HEK293 (cell line): Measurements from ENCODE around the gene RHBG.

Experiments
- CTCF ChIP-seq: fragments of 450-650 bp; formaldehyde crosslinking; IDR thresholded peaks from 2 replicates; pipeline ENCODE4 v1.5.1; 2016; ENCODE audit warnings: missing biosample characterization, missing genetic modification characterization
- HOXC10 ChIP-seq: sonication (generic); formaldehyde crosslinking; IDR thresholded peaks from 2 replicates; pipeline ENCODE4 v1.8.1; 2023; ENCODE audit warnings: mild to moderate bottlenecking, missing genetic modification reagents
- PRDM1 ChIP-seq: fragments of 450-650 bp; formaldehyde crosslinking; IDR thresholded peaks from 2 replicates; pipeline ENCODE4; 2016; ENCODE audit warnings: missing biosample characterization, missing genetic modification characterization
- ZNF146 ChIP-seq: fragments of 450-650 bp; formaldehyde crosslinking; IDR thresholded peaks from 2 replicates; pipeline ENCODE4 v1.5.1; 2016; ENCODE audit warnings: missing biosample characterization, missing genetic modification characterization
- ZNF18 ChIP-seq: fragments of 450-650 bp; formaldehyde crosslinking; IDR thresholded peaks from 2 replicates; pipeline ENCODE4 v1.5.1; 2016; ENCODE audit warnings: missing biosample characterization, missing genetic modification characterization
- ZNF239 ChIP-seq: fragments of 450-650 bp; formaldehyde crosslinking; IDR thresholded peaks from 2 replicates; pipeline ENCODE4 v1.5.1; 2016; ENCODE audit warnings: missing biosample characterization, missing genetic modification characterization
- ZNF510 ChIP-seq: fragments of 450-650 bp; formaldehyde crosslinking; IDR thresholded peaks from 2 replicates; pipeline ENCODE4 v1.5.1; 2018; ENCODE audit warnings: mild to moderate bottlenecking, missing genetic modification characterization, missing biosample characterization; ENCODE audit not compliant: insufficient replicate concordance
- ZNF660 ChIP-seq: fragments of 450-650 bp; IDR thresholded peaks from 2 replicates; pipeline ENCODE4 v1.5.1; 2018; ENCODE audit warnings: missing biosample characterization, mild to moderate bottlenecking, missing genetic modification characterization
- ZNF692 ChIP-seq: fragments of 450-650 bp; formaldehyde crosslinking; IDR thresholded peaks from 2 replicates; pipeline ENCODE4 v1.5.1; 2016; ENCODE audit warnings: missing biosample characterization, missing genetic modification characterization
- ZNF707 ChIP-seq: fragments of 450-650 bp; formaldehyde crosslinking; IDR thresholded peaks from 2 replicates; pipeline ENCODE4 v1.5.1; 2016; ENCODE audit warnings: missing biosample characterization, missing genetic modification characterization
- ZNF76 ChIP-seq: fragments of 450-650 bp; formaldehyde crosslinking; IDR thresholded peaks from 2 replicates; pipeline ENCODE4; 2016; ENCODE audit warnings: low read depth, missing biosample characterization, missing genetic modification characterization, borderline replicate concordance
- ZNF785 ChIP-seq: fragments of 450-650 bp; formaldehyde crosslinking; IDR thresholded peaks from 2 replicates; pipeline ENCODE4 v1.5.1; 2016; ENCODE audit warnings: missing biosample characterization, missing genetic modification characterization
- TF ChIP-seq, protein P1 (sequence below): fragments of 450-650 bp; formaldehyde crosslinking; IDR thresholded peaks from 2 replicates; pipeline ENCODE4 v1.5.1; 2016; ENCODE audit warnings: missing biosample characterization, missing genetic modification characterization
- TF ChIP-seq, protein P2 (sequence below): fragments of 450-650 bp; formaldehyde crosslinking; IDR thresholded peaks from 2 replicates; pipeline ENCODE4 v1.5.1; 2016; ENCODE audit warnings: missing biosample characterization, missing genetic modification characterization

DNA sequence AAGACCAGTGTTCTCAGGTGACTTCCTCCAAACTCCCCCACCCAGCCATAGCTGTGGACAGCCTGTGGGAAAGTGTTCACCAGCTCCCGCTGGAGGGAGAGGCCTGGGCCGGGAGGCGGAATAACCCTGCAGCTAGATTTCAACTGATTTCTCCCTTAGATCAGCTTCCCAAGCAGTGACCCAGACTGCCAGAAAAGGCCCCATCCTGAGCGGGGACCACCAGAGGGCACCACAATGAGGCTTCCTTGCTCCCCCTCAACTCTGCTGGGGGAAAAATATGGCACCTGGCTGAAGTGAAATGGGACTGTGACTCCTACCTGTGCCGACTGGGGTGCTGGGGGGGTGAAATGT is 50.8 kb downstream of the RHBG start:
- TF ChIP-seq, protein P1, sequence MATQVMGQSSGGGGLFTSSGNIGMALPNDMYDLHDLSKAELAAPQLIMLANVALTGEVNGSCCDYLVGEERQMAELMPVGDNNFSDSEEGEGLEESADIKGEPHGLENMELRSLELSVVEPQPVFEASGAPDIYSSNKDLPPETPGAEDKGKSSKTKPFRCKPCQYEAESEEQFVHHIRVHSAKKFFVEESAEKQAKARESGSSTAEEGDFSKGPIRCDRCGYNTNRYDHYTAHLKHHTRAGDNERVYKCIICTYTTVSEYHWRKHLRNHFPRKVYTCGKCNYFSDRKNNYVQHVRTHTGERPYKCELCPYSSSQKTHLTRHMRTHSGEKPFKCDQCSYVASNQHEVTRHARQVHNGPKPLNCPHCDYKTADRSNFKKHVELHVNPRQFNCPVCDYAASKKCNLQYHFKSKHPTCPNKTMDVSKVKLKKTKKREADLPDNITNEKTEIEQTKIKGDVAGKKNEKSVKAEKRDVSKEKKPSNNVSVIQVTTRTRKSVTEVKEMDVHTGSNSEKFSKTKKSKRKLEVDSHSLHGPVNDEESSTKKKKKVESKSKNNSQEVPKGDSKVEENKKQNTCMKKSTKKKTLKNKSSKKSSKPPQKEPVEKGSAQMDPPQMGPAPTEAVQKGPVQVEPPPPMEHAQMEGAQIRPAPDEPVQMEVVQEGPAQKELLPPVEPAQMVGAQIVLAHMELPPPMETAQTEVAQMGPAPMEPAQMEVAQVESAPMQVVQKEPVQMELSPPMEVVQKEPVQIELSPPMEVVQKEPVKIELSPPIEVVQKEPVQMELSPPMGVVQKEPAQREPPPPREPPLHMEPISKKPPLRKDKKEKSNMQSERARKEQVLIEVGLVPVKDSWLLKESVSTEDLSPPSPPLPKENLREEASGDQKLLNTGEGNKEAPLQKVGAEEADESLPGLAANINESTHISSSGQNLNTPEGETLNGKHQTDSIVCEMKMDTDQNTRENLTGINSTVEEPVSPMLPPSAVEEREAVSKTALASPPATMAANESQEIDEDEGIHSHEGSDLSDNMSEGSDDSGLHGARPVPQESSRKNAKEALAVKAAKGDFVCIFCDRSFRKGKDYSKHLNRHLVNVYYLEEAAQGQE: no peak
- TF ChIP-seq ZNF76 (tag by site-specific recombination) (no peak), CTCF (no peak), ZNF239 (tag by site-specific recombination) (no peak), HOXC10 (CRISPR knock-in tag) (no peak), ZNF660 (tag by site-specific recombination) (no peak), ZNF18 (tag by site-specific recombination) (no peak), PRDM1 (no peak), ZNF146 (tag by site-specific recombination) (no peak), ZNF785 (tag by site-specific recombination) (no peak), ZNF707 (tag by site-specific recombination) (no peak), ZNF510 (no peak), ZNF692 (tag by site-specific recombination) (no peak)
- TF ChIP-seq, protein P2, sequence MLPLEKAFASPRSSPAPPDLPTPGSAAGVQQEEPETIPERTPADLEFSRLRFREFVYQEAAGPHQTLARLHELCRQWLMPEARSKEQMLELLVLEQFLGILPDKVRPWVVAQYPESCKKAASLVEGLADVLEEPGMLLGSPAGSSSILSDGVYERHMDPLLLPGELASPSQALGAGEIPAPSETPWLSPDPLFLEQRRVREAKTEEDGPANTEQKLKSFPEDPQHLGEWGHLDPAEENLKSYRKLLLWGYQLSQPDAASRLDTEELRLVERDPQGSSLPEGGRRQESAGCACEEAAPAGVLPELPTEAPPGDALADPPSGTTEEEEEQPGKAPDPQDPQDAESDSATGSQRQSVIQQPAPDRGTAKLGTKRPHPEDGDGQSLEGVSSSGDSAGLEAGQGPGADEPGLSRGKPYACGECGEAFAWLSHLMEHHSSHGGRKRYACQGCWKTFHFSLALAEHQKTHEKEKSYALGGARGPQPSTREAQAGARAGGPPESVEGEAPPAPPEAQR (tag by site-specific recombination): no peak
